G401.6 (cell line): Measurements from ENCODE around the gene ETS2.
"Not testable (repeated sequence)": the region's sequence is repeated elsewhere in the genome, so short reads cannot be mapped to it uniquely, and the experiment has no call there.

Experiments used
- FAIRE-seq: peaks from 2 replicates; lab custom pipeline; 2012; peaks lifted over from hg19 to GRCh38; lab: Jason Lieb, UNC

The ETS2 gene

DNA sequence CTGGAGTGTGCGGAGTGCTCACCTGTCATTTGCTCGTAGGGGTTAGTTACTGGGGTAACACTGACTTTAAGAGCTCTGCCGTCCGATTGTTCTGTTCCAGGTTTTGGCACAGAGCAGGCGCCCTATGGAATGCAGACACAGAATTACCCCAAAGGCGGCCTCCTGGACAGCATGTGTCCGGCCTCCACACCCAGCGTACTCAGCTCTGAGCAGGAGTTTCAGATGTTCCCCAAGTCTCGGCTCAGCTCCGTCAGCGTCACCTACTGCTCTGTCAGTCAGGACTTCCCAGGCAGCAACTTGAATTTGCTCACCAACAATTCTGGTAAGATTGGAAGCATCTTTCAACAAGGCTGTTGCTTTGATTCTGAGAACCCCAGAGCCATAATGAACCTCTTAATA, 12.6 kb downstream of the ETS2 start:
- FAIRE-seq = no peak

DNA sequence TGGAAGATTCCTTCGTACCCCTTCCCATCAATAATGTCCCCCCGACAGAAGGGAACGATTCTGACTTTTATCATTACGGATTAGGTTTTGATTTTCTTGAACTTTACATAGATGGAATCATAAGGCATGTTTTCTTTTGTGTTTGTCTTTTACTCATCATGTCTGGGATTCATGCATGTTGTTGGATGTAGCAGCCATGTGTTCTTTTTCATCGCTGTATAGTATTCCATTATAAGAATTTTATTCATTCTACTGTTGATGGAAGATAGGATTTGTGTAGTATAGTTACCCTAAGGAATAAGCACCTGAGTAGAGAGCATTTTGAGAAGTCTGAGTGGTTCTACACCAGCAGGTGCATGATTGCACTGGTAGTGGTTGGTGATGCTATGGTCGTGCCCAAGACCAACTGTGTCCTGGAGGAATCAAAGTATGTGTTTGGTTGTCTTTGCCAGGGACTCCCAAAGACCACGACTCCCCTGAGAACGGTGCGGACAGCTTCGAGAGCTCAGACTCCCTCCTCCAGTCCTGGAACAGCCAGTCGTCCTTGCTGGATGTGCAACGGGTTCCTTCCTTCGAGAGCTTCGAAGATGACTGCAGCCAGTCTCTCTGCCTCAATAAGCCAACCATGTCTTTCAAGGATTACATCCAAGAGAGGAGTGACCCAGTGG, 13.5 kb downstream of the ETS2 start:
- FAIRE-seq = no peak

DNA sequence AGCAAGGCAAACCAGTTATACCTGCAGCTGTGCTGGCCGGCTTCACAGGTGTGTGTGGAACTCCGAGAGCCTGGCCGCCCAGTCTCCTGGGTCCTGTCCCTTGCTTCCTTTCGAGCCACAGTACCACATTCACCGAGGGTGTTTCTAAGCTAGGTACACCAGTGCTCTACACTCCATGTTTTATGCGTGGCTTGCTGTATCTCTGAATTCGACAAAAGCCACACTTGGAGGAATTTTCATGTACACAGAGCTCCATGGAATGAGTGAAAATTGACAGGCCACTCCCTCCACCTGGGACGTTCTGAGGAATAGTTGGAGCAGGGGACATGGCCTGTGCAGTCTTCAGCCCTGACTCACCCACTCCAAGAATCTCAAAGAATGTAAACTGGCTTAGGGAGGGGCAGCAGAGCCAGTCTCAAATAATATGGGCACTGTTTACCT, 14.0 kb downstream of the ETS2 start:
- no peak for FAIRE-seq

DNA sequence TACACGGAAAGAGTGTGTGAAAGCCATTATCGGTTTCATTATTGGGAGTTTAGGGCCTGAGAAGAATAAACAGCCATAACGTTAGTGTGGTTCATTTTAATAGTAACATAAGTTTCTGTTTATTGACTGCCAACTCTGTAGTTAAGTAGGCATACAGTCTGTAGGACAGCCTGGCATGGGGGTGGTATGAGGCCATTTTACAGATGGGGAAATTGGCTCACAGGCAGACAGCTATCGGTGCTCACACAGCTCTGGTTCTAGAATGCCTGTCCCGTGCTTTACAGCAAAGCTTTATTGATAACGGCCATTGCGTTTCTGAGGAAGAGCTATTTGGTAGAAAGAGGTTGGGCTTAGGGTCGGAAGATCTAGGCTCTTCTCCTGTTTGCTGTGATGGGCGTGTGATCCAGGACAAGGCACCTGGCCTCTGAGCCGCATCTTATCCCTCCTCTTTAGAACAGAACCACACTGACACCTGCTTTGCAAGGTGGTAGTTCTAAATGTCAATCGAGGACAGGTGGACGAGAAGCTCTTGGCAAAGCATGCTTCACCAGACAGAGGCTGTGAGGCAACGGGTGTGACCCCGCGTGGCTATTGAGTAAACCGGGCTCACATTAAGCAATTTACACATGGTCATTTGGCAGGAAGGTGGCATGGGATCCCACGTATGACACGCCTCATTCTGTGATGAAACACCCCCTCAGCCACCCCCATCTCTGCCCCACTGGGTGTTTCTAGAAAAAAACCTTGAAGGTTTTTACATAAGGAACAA, 14.9 kb downstream of the ETS2 start:
- no peak for FAIRE-seq

DNA sequence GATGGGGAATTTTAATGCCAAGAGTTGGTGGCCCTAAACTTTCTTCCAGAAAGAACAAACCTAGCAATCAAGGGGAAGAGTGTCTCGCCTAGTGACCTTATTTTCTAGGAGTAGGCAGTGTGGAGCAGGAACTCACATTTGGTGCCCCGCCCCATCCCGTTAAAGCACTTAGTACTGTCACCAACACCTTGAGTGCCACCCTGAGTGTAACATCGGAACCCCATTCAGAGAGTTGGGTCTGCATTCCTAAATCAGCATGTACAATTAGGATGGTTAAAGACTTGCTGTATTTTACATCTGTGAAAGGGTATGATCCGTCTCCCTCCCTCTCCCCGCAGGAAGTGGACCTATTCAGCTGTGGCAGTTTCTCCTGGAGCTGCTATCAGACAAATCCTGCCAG, 15.5 kb downstream of the ETS2 start:
- no peak for FAIRE-seq

DNA sequence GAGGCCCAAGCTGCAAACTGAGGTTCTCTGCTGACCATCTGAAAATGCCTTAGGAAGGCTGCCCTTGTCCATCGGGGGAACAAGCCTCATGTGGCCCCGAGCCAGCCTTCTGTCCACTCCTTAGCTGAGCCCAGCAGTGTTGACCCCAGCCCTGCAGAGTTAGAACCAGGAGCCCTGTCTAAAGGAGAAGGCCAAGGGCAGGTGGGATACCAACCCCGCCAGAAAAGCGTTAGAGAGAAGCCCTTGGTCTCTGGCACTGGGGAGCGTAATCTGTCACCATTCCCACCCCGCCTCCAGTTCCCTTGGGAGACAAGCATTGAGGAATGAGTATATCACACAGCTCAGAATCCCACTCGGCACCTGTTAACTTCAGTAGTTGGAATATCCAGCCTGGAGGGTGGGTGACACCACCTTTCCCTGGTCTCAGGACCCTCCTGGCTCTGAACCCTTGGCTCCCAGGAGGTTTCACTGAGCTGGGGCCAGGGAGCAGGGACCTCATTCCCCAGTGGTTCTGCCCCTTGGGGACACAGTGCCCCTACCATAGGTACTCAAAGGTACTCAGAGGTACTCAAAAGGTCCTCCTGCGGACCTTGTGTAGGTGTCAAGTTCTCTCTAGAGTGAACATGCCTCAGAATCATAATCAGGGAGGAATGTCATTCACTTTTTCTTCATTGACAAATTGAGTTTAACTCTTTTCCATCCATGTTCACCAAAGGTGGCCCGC, 16.4 kb downstream of the ETS2 start:
- FAIRE-seq = no peak

DNA sequence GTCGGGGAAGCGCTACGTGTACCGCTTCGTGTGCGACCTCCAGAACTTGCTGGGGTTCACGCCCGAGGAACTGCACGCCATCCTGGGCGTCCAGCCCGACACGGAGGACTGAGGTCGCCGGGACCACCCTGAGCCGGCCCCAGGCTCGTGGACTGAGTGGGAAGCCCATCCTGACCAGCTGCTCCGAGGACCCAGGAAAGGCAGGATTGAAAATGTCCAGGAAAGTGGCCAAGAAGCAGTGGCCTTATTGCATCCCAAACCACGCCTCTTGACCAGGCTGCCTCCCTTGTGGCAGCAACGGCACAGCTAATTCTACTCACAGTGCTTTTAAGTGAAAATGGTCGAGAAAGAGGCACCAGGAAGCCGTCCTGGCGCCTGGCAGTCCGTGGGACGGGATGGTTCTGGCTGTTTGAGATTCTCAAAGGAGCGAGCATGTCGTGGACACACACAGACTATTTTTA, 17.1 kb downstream of the ETS2 start:
- no peak for FAIRE-seq

DNA sequence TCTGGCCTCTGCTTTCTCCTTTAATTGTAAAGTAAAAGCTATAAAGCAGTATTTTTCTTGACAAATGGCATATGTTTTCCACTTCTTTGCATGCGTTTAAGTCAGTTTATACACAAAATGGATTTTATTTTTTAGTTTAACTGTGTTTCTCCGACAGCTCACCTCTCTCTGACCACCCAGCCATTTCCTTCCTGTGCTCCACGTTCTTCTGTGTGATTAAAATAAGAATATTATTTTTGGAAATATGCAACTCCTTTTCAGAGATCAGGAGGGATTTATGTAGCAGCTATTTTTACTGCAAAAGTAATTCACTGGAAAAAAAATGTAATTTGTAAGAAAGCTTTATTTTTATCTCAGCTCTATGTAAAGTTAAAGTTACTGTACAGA, 18.0 kb downstream of the ETS2 start:
- FAIRE-seq = no peak

DNA sequence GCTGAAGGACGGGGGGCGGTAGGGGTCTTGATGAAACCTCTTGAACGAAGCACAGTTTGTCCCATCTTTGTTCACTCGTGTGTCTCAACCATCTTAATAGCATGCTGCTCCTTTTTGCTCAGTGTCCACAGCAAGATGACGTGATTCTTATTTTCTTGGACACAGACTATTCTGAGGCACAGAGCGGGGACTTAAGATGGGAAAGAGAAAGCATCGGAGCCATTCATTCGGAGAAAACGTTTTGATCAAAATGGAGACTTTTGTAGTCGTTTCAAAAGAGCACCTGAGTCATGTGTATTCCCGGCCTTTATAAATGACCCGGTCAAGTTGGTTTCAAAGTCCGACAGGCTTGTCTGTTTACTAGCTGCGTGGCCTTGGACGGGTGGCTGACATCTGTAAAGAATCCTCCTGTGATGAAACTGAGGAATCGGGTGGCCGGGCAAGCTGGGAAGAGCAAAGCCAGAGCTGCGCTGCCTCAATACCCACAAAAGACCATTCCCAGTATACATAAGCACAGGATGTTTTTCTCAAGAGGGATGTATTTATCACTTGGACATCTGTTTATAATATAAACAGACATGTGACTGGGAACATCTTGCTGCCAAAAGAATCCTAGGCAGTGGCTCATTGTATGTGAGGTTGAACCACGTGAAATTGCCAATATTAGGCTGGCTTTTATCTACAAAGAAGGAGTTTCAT, 18.5 kb downstream of the ETS2 start:
- FAIRE-seq = no peak

DNA sequence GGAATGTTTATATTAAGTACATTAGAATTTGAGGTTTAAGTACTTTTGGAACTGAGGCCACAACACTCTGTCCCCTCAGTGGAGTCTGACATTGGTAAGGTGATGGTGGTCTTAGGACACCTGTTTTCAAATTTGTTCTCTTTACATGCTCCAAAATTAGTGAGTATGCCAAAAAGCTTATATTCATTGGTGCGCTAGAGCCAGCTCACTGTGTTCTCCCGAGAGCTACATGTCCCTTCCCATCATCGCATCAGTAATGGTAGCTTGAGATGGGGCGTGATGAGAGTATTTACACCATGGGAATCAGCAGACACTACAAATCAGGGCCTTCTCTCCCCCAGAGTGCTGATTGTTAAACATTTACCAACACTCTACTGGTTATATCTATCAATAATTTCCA, 19.5 kb downstream of the ETS2 start:
- no peak for FAIRE-seq

DNA sequence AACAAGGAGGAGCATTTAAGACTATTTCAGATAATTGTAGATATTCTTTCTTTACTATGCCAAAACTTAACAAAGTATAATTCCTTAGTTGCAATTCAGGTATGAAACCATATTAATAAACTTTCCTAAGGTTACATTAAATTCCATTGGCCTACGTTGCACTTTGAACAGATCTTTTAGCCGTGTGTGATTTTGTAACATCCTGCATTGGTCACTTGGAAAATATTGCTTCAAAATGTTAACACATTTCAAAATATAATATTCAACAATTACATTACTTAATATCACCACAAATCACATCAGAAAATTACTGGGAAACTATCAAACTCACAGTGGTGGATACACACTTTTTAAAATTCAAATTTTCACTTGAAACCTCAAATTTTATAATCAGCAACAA, 20.2 kb downstream of the ETS2 start:
- FAIRE-seq = no peak

DNA sequence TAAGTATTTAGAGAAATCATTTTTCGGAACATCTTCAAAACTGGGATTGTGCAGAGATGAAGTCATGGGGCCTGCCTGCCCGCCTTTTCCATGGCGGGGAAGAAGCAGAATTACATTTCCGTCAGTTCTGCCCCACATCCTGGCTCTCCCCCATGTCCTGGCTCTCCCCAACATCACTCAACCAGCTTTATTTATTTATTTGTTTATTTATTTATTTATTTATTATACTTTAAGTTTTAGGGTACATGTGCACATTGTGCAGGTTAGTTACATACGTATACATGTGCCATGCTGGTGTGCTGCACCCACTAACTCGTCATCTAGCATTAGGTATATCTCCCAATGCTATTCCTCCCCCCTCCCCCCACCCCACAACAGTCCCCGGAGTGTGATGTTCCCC, 22.4 kb downstream of the ETS2 start:
- not testable (repeated sequence) for FAIRE-seq

DNA sequence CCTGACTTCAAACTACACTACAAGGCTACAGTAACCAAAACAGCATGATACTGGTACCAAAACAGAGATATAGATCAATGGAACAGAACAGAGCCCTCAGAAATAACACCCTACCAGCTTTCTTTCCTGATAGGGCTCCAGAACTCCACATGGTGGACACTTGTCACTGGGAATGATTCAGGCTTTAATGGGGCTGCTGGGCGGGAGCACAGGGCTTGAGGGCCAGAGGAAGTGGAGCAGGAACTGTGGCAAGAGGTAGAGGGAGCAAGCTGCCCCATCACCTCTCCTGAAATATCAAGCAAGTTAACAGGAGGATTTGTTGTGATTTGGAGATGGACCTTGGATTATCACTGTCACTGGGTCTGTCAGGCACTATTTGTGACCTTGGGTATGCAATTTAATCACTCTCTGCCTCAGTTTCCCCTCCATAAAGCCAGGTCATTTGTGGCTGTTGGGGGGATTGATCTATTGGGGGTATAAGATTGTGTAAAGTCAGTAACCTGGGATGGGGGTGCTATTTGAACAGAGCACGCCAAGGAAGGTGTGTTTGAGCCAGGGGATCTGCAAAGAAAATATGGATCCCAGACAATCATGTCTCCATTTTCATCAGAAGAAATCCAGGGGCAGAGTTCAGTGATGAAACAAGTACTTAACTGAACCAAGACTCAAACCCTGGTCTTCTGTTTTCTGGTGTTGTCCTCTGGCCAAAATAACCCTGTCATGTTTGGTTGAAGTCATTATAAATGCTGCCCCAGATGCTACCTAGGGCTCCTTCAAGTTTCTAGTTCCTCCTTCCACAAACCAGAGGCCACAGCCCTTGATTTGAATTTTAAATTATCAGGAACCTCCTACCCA, 25.2 kb downstream of the ETS2 start:
- no peak for FAIRE-seq

DNA sequence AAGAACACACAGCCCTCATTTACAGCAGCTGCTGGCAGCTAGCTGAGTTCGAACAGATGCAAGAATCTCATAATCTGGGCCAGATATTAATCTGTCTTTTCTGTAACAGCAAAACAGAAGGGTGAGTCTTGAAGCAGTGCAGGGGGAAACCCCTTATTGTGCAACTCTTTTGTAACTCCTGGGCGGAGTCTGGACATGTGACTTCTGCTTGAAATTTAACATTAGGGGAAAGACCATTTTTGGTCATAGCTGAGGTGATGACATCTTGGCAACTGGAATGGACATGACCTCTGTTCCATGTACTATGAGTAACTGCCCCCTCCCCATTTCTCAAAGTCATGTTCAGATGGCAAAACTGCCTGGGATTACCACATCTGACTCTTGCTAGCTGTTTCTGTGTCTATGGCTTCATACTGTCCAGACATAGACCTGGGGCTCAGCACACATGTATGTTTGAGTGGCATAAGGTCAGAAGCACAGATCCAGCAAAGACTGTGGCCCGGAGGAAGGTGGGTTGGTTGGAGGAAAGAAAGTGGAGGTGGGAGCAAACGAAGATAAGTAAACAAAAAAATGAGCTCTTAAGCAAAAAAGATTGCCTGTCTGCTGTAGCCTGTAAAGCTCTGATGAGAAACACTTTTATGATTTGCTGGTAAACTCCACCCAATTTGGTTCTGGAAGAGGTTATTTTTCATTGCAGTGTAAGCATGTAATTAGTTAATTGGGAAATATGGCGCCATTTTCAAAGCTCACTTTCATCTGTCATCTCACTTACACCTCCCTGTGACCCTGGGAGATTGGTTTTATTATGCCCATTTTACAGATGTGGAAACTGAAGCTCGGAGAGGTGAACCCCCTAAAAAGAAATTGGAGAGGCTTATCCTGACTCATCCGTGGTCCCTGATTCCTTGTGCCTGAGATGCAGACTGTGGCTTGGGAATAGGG, 26.1 kb downstream of the ETS2 start:
- no peak for FAIRE-seq

DNA sequence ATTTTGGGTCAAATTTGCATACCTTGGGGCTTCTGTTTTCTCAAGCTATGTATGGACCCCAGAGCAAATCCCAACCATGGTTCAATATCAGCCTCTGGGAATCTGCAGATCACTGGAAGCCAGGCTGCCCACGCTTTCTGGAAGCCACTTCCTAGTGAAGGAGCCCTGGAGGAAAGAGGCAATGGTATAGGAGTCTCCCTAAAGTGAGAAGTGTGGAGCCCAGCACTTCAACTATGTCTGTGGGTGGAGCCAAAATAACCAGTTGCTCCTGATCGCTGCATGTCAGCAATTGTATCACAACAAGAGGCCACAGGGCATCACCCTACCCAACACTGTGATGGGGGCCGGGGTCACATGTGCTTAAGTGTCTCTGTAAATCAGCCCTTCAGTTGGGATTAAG, 26.9 kb downstream of the ETS2 start:
- no peak for FAIRE-seq

DNA sequence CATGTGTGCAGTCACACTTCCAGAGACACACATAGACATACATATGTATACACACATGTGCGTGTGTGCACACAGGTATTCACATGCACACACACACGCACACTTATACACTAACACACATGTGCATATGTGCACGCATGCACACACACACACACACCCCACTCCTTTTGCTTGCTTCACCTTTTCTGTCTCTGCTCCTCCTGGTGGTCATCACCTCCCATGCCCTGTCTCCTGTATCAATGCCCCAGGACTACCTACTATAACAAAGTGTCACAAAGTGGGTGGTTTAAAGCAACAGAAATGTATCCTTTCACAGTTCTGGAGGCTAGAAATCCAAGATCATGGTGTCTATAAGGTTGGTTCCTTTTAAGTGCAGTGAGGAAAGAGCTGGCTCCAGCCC, 27.4 kb downstream of the ETS2 start:
- FAIRE-seq = no peak

DNA sequence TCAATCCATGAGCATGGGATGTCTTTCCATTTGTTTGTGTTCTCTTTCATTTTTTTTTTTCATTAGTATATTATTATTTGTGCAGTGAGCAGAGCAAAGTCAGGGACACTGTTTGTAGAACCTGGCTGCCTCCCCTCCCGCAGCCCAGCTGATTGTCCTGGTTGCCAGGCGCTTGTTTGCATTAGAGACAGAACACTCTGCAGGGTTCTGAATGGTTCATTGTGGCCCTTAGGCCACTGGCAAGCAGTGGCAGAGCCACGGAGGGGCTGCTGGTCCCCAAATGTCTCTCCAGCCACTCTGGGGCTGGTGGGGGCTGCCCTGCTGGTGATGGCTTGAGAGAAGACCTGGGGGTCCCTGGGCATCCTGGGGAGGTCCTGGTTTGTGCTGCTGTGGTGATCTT, 29.0 kb downstream of the ETS2 start:
- FAIRE-seq = no peak

DNA sequence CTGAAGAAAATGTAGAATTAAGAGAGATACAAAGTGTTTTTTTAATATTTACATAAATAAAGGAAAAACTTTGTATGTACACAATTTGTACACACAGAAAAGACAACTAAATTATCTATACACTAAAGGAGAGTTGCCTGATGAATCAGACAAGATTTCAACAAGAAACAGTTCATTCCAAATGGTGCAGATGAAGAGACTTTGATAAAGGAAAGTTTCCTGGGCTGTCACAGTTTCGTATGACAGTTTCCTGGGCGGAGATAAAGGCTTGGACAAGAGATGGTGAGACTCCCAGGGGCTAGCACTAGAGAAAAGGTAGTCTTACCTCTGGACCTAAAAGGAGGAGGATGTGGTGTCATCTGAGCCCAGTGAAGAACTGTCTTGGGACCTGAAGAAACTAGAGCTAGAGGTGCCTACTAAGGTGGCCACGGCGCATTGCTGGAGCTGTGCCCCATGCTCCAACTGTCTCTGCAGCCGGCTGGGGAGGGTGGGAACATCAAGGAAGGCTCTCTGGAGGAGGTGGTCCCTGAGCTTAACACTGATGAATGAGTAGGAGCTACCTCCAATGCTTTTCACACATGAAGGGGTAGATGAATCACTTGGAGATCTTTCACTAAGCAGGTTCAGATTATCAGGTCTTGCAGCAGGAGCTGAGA, 32.2 kb downstream of the ETS2 start:
- FAIRE-seq = no peak

DNA sequence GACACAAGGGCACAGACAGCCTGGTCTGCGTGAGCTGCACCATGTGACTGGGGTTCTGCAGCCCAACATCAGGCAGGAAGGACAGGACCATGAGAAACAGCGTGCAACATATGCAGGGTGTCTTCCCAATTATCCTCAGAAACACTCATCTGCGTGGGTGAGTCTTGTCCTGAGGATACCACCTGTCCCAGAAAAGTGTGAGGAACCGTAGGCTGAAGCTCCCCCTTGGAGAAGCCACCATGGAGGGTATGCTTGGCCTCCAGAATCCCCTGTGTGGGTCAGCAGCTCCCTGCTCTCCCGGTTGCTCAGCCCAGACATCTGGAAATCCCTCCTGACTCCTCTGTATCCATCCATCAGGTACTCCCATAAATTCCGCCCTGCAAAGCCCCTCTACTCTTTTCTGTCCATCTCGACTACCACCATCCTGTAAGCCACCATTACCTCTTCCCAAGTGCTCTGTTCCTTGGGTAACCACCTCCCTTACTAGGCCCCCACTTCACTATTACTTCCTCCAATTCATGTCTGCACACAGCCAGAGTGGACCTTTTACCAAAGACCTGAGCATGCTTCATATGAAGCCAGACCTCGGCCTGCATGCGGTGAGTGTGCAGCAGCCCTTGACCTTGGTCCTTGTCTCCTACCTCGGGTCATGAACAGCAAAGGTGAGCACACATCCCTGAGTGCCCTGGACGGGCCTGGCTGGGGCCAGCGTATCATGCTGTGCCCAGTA, 33.0 kb downstream of the ETS2 start:
- no peak for FAIRE-seq
